ENCODE results near the gene SRSF7.

- TF ChIP-seq, protein P1, sequence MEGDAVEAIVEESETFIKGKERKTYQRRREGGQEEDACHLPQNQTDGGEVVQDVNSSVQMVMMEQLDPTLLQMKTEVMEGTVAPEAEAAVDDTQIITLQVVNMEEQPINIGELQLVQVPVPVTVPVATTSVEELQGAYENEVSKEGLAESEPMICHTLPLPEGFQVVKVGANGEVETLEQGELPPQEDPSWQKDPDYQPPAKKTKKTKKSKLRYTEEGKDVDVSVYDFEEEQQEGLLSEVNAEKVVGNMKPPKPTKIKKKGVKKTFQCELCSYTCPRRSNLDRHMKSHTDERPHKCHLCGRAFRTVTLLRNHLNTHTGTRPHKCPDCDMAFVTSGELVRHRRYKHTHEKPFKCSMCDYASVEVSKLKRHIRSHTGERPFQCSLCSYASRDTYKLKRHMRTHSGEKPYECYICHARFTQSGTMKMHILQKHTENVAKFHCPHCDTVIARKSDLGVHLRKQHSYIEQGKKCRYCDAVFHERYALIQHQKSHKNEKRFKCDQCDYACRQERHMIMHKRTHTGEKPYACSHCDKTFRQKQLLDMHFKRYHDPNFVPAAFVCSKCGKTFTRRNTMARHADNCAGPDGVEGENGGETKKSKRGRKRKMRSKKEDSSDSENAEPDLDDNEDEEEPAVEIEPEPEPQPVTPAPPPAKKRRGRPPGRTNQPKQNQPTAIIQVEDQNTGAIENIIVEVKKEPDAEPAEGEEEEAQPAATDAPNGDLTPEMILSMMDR (IDR thresholded peaks at IDR 0.05; ENCODE audit: extremely low read depth in 1 of 2, insufficient read depth in 1 of 2, low read depth in 1 of 2, low read length in 2 of 2) = no peak
- TF ChIP-seq, protein P2, sequence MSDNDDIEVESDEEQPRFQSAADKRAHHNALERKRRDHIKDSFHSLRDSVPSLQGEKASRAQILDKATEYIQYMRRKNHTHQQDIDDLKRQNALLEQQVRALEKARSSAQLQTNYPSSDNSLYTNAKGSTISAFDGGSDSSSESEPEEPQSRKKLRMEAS (IDR thresholded peaks at IDR 0.05; ENCODE audit: insufficient read depth, insufficient read length) = no peak
- TF ChIP-seq MYC (IDR thresholded peaks at IDR 0.05; ENCODE audit: low read depth, low read length) (no peak), GATA2 (IDR thresholded peaks at IDR 0.05; ENCODE audit: insufficient read depth, insufficient read length, low read depth, low read length) (no peak)
These were observed 27.5 kb upstream of the SRSF7 start for GRCh38 chr2:38778687-38779082.

All from endothelial cell of umbilical vein (primary cell).